ENCODE results near the gene DENND4A. TPM values are rescaled to one million over a fixed set of nuclear protein-coding genes. Genes with fewer than 3 reads are reported as not detected.

DENND4A gene
- total and polyA plus RNA-seq, 7 donors: 4.0 to 46.7 (median 15.4) TPM

GRCh38 chr15:65688462-65688861, 103.6 kb downstream of the DENND4A start:
- 94 to 100% (median 97%) methylated on average over 1 of the region's 1 CpG for WGBS, 3 donors
- ATAC-seq (no peak), DNase-seq (no peak)
- no peaks in the 10 kb centered on the region for H3K4me1 ChIP-seq
- H3K4me3 ChIP-seq: no peak overlapping the region
- no peak for TF ChIP-seq CTCF (IDR thresholded peaks at IDR 0.05)
- H3K27ac ChIP-seq: no peak overlapping the region
- H3K27me3 ChIP-seq (ENCODE audit: insufficient read depth in 3 of 3, low read length in 2 of 3): no peaks in the 10 kb centered on the region
- peaks cover 3 to 58% of the 10 kb centered on the region in 2 donors for H3K36me3 ChIP-seq (ENCODE audit: insufficient read depth in 1 of 2, low read depth in 1 of 2)
- no peaks in the 10 kb centered on the region for H3K9me3 ChIP-seq
- intact Hi-C loops (cut with DNase I): no loop called here

- DNase-seq (no peak), ATAC-seq (no peak)
- no peak for TF ChIP-seq CTCF (IDR thresholded peaks at IDR 0.05)
- Histone ChIP-seq H3K36me3 (ENCODE audit: insufficient read depth in 1 of 2, low read depth in 1 of 2) (peaks cover 0 to 8% of the 10 kb centered on the region in 2 donors), H3K27ac (no peak overlapping the region), H3K27me3 (ENCODE audit: insufficient read depth in 3 of 3, low read length in 2 of 3) (no peaks in the 10 kb centered on the region), H3K9me3 (no peaks in the 10 kb centered on the region), H3K4me3 (no peak overlapping the region), H3K4me1 (no peaks in the 10 kb centered on the region)
- 94 to 96% (median 95%) methylated on average over 2 of the region's 2 CpGs for WGBS, 3 donors
- intact Hi-C loops (cut with DNase I): no loop called here
Measured at GRCh38 chr15:65682404-65682911, 109.6 kb downstream of the DENND4A start.

GRCh38 chr15:65680544-65680943, 111.5 kb downstream of the DENND4A start:
- intact Hi-C loops (cut with DNase I): no loop called here
- DNase-seq: no peak
- Histone ChIP-seq H3K4me3 (no peak overlapping the region), H3K4me1 (no peaks in the 10 kb centered on the region), H3K36me3 (ENCODE audit: insufficient read depth in 1 of 2, low read depth in 1 of 2) (peaks cover 0 to 12% of the 10 kb centered on the region in 2 donors), H3K9me3 (no peaks in the 10 kb centered on the region), H3K27ac (no peak overlapping the region), H3K27me3 (ENCODE audit: insufficient read depth in 3 of 3, low read length in 2 of 3) (no peaks in the 10 kb centered on the region)
- ATAC-seq: no peak
- TF ChIP-seq CTCF (IDR thresholded peaks at IDR 0.05): no peak
- WGBS, 3 donors: 95 to 98% (median 97%) methylated on average over 1 of the region's 1 CpG

- Histone ChIP-seq H3K27ac (no peak overlapping the region), H3K9me3 (no peaks in the 10 kb centered on the region), H3K27me3 (ENCODE audit: insufficient read depth in 3 of 3, low read length in 2 of 3) (no peaks in the 10 kb centered on the region), H3K4me1 (no peaks in the 10 kb centered on the region), H3K4me3 (no peak overlapping the region), H3K36me3 (ENCODE audit: insufficient read depth in 1 of 2, low read depth in 1 of 2) (peaks cover 3 to 54% of the 10 kb centered on the region in 2 donors)
- no peak for DNase-seq
- 79 to 85% (median 80%) methylated on average over 2 of the region's 2 CpGs for WGBS, 3 donors
- intact Hi-C loops (cut with DNase I): no loop called here
- no peak for TF ChIP-seq CTCF (IDR thresholded peaks at IDR 0.05)
- ATAC-seq: no peak
Measured at GRCh38 chr15:65676123-65676522, 116.0 kb downstream of the DENND4A start.

GRCh38 chr15:65675551-65675950, 116.5 kb downstream of the DENND4A start:
- Histone ChIP-seq H3K27ac (no peak overlapping the region), H3K27me3 (ENCODE audit: insufficient read depth in 3 of 3, low read length in 2 of 3) (no peaks in the 10 kb centered on the region), H3K9me3 (no peaks in the 10 kb centered on the region), H3K4me3 (no peak overlapping the region), H3K36me3 (ENCODE audit: insufficient read depth in 1 of 2, low read depth in 1 of 2) (peaks cover 3 to 60% of the 10 kb centered on the region in 2 donors), H3K4me1 (no peaks in the 10 kb centered on the region)
- ATAC-seq (no peak), DNase-seq (no peak)
- 78 to 89% (median 80%) methylated on average over 1 of the region's 1 CpG for WGBS, 3 donors
- intact Hi-C loops (cut with DNase I): no loop called here
- no peak for TF ChIP-seq CTCF (IDR thresholded peaks at IDR 0.05)
